NT2/D1 (cell line): ENCODE results near the gene CDH4.
A peak's percentile ranks its signal among the peaks of the same experiment; 100 is the strongest.

Experiments
- DNase-seq: peaks from one replicate; pipeline ENCODE4 v3.0.0-alpha.2; 2011; ENCODE audit warnings: low read depth, low spot score
- H3K27me3 ChIP-seq: 2 replicates; pipeline ENCODE4 v1.6.0; 2011; ENCODE audit warnings: mild to moderate bottlenecking; ENCODE audit not compliant: insufficient read length, insufficient read depth
- H3K36me3 ChIP-seq: 2 replicates; pipeline ENCODE4 v1.6.1; 2011; ENCODE audit warnings: mild to moderate bottlenecking, low read length, mixed read lengths; ENCODE audit not compliant: insufficient read depth, insufficient read length
- H3K4me1 ChIP-seq: 2 replicates; pipeline ENCODE4 v1.5.1; 2011; ENCODE audit not compliant: insufficient read depth, insufficient read length
- H3K4me3 ChIP-seq: 2 replicates; pipeline ENCODE4 v1.5.1; 2011; ENCODE audit warnings: low read depth; ENCODE audit not compliant: insufficient read length
- H3K9ac ChIP-seq: 2 replicates; pipeline ENCODE4 v1.6.0; 2011; ENCODE audit warnings: low read depth; ENCODE audit not compliant: insufficient read length
- H3K9me3 ChIP-seq: 2 replicates; pipeline ENCODE4 v1.5.1; 2011; ENCODE audit warnings: mild to moderate bottlenecking, low read length; ENCODE audit not compliant: insufficient read depth
- SUZ12 ChIP-seq: IDR thresholded peaks from 2 replicates; pipeline ENCODE4 v1.6.1; 2011; ENCODE audit not compliant: insufficient read length, insufficient read depth; ENCODE audit errors: extremely low read depth
- YY1 ChIP-seq: IDR thresholded peaks from 2 replicates; pipeline ENCODE4 v1.6.1; 2011; ENCODE audit not compliant: insufficient read length, insufficient read depth
- ZNF274 ChIP-seq: IDR thresholded peaks from 2 replicates; pipeline ENCODE4 v1.6.1; 2011; ENCODE audit warnings: mild to moderate bottlenecking, low read depth, low read length

The CDH4 gene

GRCh38 chr20:61753987-61754956, 502.2 kb downstream of the CDH4 start:
- Histone ChIP-seq H3K9ac (no peak overlapping the region), H3K4me1 (peaks cover 26% of the 10 kb centered on the region), H3K4me3 (no peak overlapping the region), H3K27me3 (peaks cover 6% of the 10 kb centered on the region), H3K9me3 (peaks cover 19% of the 10 kb centered on the region), H3K36me3 (no peaks in the 10 kb centered on the region)
- TF ChIP-seq ZNF274 (no peak), SUZ12 (no peak), YY1 (no peak)
- DNase-seq: no peak

GRCh38 chr20:61754976-61755778, 503.1 kb downstream of the CDH4 start:
- H3K4me3 ChIP-seq: no peak overlapping the region
- H3K9me3 ChIP-seq: peaks cover 17% of the 10 kb centered on the region
- DNase-seq: no peak
- no peak overlapping the region for H3K9ac ChIP-seq
- TF ChIP-seq YY1 (no peak), ZNF274 (no peak)
- H3K4me1 ChIP-seq: peaks cover 26% of the 10 kb centered on the region
- peaks cover 13% of the 10 kb centered on the region for H3K27me3 ChIP-seq
- no peaks in the 10 kb centered on the region for H3K36me3 ChIP-seq

GRCh38 chr20:61755971-61756845, 504.1 kb downstream of the CDH4 start:
- Histone ChIP-seq H3K4me3 (no peak overlapping the region), H3K9ac (peak overlapping the region; percentile 4), H3K4me1 (peaks cover 26% of the 10 kb centered on the region), H3K36me3 (no peaks in the 10 kb centered on the region), H3K9me3 (peaks cover 7% of the 10 kb centered on the region), H3K27me3 (peaks cover 20% of the 10 kb centered on the region)
- TF ChIP-seq YY1 (no peak), ZNF274 (no peak), SUZ12 (no peak)
- no peak for DNase-seq

GRCh38 chr20:61756966-61757677, 505.1 kb downstream of the CDH4 start:
- no peak for DNase-seq
- Histone ChIP-seq H3K4me3 (no peak overlapping the region), H3K36me3 (no peaks in the 10 kb centered on the region), H3K4me1 (peaks cover 26% of the 10 kb centered on the region), H3K9me3 (no peaks in the 10 kb centered on the region), H3K9ac (no peak overlapping the region), H3K27me3 (peaks cover 28% of the 10 kb centered on the region)
- no peak for TF ChIP-seq YY1
- TF ChIP-seq ZNF274: no peak
- no peak for TF ChIP-seq SUZ12

- Histone ChIP-seq H3K4me1 (peaks cover 22% of the 10 kb centered on the region), H3K27me3 (peaks cover 32% of the 10 kb centered on the region), H3K4me3 (no peak overlapping the region), H3K9me3 (no peaks in the 10 kb centered on the region), H3K9ac (no peak overlapping the region), H3K36me3 (no peaks in the 10 kb centered on the region)
- DNase-seq: no peak
- TF ChIP-seq YY1 (no peak), ZNF274 (no peak), SUZ12 (no peak)
Observed at GRCh38 chr20:61757678-61758563, 505.9 kb downstream of the CDH4 start.
